ENCODE data around the gene TNFRSF8. TPM values are rescaled to one million over a fixed set of nuclear protein-coding genes. Genes with fewer than 3 reads are reported as not detected.

TNFRSF8 gene
- polyA plus RNA-seq, 1 of the 3 experiments (the other 2 are of a cell fraction): 0.07 TPM

DNA sequence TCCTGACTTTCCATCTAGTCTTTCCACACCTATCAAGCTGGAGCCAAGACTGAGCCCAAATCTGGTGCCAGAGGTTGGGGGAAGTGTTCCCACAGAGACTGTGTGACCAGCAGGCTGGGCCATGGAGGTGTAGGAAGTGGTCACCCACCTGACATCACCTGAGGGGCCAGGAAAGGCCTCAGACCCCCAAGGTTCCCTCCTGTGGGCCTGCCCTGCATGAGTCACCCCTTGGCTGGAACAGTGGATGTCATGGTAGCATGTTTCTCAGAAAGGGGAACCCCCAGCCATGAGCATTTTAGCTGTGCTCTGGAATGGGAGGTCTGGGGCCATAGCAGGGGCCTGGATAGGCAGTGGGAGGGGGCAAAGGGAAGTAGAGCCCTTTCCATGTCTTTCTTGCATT, 5.7 kb upstream of the TNFRSF8 start:
- Histone ChIP-seq H3K4me2 (no peak overlapping the region), H3K9me3 (no peaks in the 10 kb centered on the region), H3K36me3 (replicated peaks in 1 of 2; ENCODE audit: control insufficient read depth in 1 of 2, insufficient read depth in 2 of 2, low read length in 1 of 2) (no peaks in the 10 kb centered on the region), H2AFZ (ENCODE audit: low read depth) (no peak overlapping the region), H3K27me3 (ENCODE audit: insufficient read depth) (0 out of 2 replicates have a peak, but pooled peaks cover 10% of the 10 kb centered on the region), H3K4me3 (ENCODE audit: low read depth in 2 of 2, low read length in 1 of 2) (no peak overlapping the region), H3K9ac (no peak overlapping the region), H3F3A (replicated peaks; ENCODE audit: insufficient read depth) (no peaks in the 10 kb centered on the region), H4K20me1 (ENCODE audit: insufficient read depth) (no peaks in the 10 kb centered on the region), H3K27ac (ENCODE audit: low read depth in 2 of 2, low read length in 1 of 2) (no peak overlapping the region), H3K4me1 (ENCODE audit: control insufficient read depth in 1 of 2, insufficient read depth in 2 of 2, low read depth in 1 of 2, low read length in 1 of 2) (peaks cover 0 to 22% of the 10 kb centered on the region in 2 experiments; a peak in 2 of 4 replicates), H3K9me2 (no peaks in the 10 kb centered on the region), H3K79me2 (ENCODE audit: insufficient read depth) (no peaks in the 10 kb centered on the region)
- DNase-seq: no peak
- ChIA-PET POLR2A (no interaction called here), CTCF (interaction anchor here (1.0 to 1.1 kb wide), 3 partner anchors 20 to 145 kb away, joined by 3 to 4 read pairs (median 4); no protein-coding TSS in a partner anchor)
- no peak for TF ChIP-seq SMC3 (IDR thresholded peaks at IDR 0.05; ENCODE audit: low read depth, low read length)
- no peak for TF ChIP-seq EP300 (IDR thresholded peaks at IDR 0.05; ENCODE audit: borderline replicate concordance in 1 of 2, low read depth in 1 of 2, low read length in 1 of 2)
- no peak for TF ChIP-seq POLR2AphosphoS5 (IDR thresholded peaks at IDR 0.05; ENCODE audit: low read depth, low read length)
- TF ChIP-seq GABPA (IDR thresholded peaks at IDR 0.05; ENCODE audit: low read depth): no peak
- TF ChIP-seq CHD2 (IDR thresholded peaks at IDR 0.05; ENCODE audit: low read length, partially characterized antibody): no peak
- TF ChIP-seq RXRA (IDR thresholded peaks at IDR 0.05; ENCODE audit: borderline replicate concordance, low read depth): no peak
- TF ChIP-seq JUND (IDR thresholded peaks at IDR 0.05): no peak
- TF ChIP-seq, protein P1, sequence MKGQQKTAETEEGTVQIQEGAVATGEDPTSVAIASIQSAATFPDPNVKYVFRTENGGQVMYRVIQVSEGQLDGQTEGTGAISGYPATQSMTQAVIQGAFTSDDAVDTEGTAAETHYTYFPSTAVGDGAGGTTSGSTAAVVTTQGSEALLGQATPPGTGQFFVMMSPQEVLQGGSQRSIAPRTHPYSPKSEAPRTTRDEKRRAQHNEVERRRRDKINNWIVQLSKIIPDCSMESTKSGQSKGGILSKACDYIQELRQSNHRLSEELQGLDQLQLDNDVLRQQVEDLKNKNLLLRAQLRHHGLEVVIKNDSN (IDR thresholded peaks at IDR 0.05; ENCODE audit: borderline replicate concordance, low read depth): no peak
- no peak for TF ChIP-seq SIN3A (IDR thresholded peaks at IDR 0.05; ENCODE audit: borderline replicate concordance, low read depth, low read length)
- no peak for TF ChIP-seq FOSL2 (IDR thresholded peaks at IDR 0.05; ENCODE audit: borderline replicate concordance, low read depth)
- TF ChIP-seq FOXM1 (IDR thresholded peaks at IDR 0.05; ENCODE audit: low read depth): no peak
- no peak for TF ChIP-seq TEAD4 (IDR thresholded peaks at IDR 0.05; ENCODE audit: borderline replicate concordance, insufficient read depth)

DNA sequence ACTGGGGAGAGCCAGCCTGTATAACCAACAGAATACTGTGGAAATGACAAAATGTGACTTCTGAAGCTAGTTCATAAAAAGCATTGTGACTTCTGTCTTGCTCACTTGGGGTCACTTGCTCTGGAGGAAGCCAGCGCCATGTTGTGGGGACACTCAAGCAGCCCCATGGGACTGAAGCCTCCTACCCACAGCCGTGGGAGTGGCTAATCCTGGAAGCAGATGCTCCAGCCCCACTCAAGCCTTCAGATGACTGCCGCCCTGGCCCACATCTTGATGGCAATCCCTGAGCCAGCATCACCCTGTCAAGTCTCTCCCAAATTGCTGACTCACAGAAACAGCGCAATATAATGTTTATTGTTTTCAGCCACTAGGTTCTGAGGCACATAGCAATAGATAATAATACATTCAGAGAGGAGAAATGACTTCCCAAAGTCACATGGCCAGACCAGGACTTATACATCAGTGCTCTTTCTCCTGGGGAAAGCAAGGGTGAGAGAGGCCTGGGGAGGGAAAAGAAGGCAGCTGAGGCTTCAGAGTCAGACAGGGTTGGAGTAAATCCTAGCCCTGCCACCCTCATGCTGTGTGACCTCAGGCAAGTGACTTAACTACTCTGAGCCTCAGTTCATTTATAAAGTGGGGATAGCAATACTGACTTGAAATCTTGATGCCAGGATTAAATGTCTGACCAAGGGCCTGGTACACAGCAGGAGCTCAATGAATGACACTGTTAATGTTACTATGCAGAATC, 5.0 kb upstream of the TNFRSF8 start:
- no peaks in the 10 kb centered on the region for H4K20me1 ChIP-seq (ENCODE audit: insufficient read depth)
- POLR2A ChIA-PET: no interaction called here
- WGBS (ENCODE audit: low lambda C conversion rate): 75% methylated on average over 4 of the region's 4 CpGs
- TF ChIP-seq GABPA (IDR thresholded peaks at IDR 0.05; ENCODE audit: low read depth): no peak
- no peak for TF ChIP-seq GATA2 (CRISPR knock-in tag; IDR thresholded peaks at IDR 0.05)
- TF ChIP-seq, protein P2, sequence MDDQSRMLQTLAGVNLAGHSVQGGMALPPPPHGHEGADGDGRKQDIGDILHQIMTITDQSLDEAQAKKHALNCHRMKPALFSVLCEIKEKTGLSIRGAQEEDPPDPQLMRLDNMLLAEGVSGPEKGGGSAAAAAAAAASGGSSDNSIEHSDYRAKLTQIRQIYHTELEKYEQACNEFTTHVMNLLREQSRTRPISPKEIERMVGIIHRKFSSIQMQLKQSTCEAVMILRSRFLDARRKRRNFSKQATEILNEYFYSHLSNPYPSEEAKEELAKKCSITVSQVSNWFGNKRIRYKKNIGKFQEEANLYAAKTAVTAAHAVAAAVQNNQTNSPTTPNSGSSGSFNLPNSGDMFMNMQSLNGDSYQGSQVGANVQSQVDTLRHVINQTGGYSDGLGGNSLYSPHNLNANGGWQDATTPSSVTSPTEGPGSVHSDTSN (IDR thresholded peaks at IDR 0.05): no peak
- no peak for TF ChIP-seq SMC3 (IDR thresholded peaks at IDR 0.05; ENCODE audit: low read depth, low read length)
- TF ChIP-seq NFIC (IDR thresholded peaks at IDR 0.05; ENCODE audit: borderline replicate concordance): no peak
- no peak for TF ChIP-seq RFX5 (IDR thresholded peaks at IDR 0.05; ENCODE audit: low read length)
- TF ChIP-seq EZH2phosphoT487 (IDR thresholded peaks at IDR 0.05; ENCODE audit: borderline replicate concordance, low read depth): no peak
- no peak for TF ChIP-seq MEF2A (IDR thresholded peaks at IDR 0.05; ENCODE audit: borderline replicate concordance, low read depth)
- TF ChIP-seq TCF12 (IDR thresholded peaks at IDR 0.05): no peak
- TF ChIP-seq POLR2AphosphoS5 (IDR thresholded peaks at IDR 0.05; ENCODE audit: low read depth, low read length): no peak
- TF ChIP-seq TEAD4 (IDR thresholded peaks at IDR 0.05; ENCODE audit: borderline replicate concordance, insufficient read depth): no peak
- no peak for TF ChIP-seq FOXJ3 (CRISPR knock-in tag; IDR thresholded peaks at IDR 0.05)
- TF ChIP-seq FOSL2 (IDR thresholded peaks at IDR 0.05; ENCODE audit: borderline replicate concordance, low read depth): no peak
- TF ChIP-seq, protein P3, sequence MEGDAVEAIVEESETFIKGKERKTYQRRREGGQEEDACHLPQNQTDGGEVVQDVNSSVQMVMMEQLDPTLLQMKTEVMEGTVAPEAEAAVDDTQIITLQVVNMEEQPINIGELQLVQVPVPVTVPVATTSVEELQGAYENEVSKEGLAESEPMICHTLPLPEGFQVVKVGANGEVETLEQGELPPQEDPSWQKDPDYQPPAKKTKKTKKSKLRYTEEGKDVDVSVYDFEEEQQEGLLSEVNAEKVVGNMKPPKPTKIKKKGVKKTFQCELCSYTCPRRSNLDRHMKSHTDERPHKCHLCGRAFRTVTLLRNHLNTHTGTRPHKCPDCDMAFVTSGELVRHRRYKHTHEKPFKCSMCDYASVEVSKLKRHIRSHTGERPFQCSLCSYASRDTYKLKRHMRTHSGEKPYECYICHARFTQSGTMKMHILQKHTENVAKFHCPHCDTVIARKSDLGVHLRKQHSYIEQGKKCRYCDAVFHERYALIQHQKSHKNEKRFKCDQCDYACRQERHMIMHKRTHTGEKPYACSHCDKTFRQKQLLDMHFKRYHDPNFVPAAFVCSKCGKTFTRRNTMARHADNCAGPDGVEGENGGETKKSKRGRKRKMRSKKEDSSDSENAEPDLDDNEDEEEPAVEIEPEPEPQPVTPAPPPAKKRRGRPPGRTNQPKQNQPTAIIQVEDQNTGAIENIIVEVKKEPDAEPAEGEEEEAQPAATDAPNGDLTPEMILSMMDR (IDR thresholded peaks at IDR 0.05): no peak
- no peak for TF ChIP-seq EP300 (IDR thresholded peaks at IDR 0.05; ENCODE audit: borderline replicate concordance in 1 of 2, low read depth in 1 of 2, low read length in 1 of 2)
- TF ChIP-seq, protein P1 (IDR thresholded peaks at IDR 0.05; ENCODE audit: borderline replicate concordance, low read depth): no peak
- TF ChIP-seq, protein P4, sequence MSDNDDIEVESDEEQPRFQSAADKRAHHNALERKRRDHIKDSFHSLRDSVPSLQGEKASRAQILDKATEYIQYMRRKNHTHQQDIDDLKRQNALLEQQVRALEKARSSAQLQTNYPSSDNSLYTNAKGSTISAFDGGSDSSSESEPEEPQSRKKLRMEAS (IDR thresholded peaks at IDR 0.05; ENCODE audit: low read depth): no peak
- TF ChIP-seq RCOR1 (IDR thresholded peaks at IDR 0.05; ENCODE audit: low read length): no peak

More for the DNA sequence above, 5.0 kb upstream of the TNFRSF8 start:
- no peaks in the 10 kb centered on the region for H3K36me3 ChIP-seq (replicated peaks in 1 of 2; ENCODE audit: control insufficient read depth in 1 of 2, insufficient read depth in 2 of 2, low read length in 1 of 2)
- no peak overlapping the region for H3K4me3 ChIP-seq (ENCODE audit: low read depth in 2 of 2, low read length in 1 of 2)
- H3K27me3 ChIP-seq (ENCODE audit: insufficient read depth): peaks cover 15% of the 10 kb centered on the region
- CTCF ChIA-PET: interaction anchor here (1.0 to 1.4 kb wide), 2 partner anchors 21 to 23 kb away, joined by 3 to 4 read pairs; no protein-coding TSS in a partner anchor
- peaks cover 1 to 20% of the 10 kb centered on the region in 2 experiments; a peak in 2 of 4 replicates for H3K4me1 ChIP-seq (ENCODE audit: control insufficient read depth in 1 of 2, insufficient read depth in 2 of 2, low read depth in 1 of 2, low read length in 1 of 2)
- H3K9me3 ChIP-seq: no peaks in the 10 kb centered on the region
- H2AFZ ChIP-seq (ENCODE audit: low read depth): no peak overlapping the region
- no peak overlapping the region for H3K27ac ChIP-seq (ENCODE audit: low read depth in 2 of 2, low read length in 1 of 2)
- no peak for DNase-seq
- H3K79me2 ChIP-seq (ENCODE audit: insufficient read depth): no peaks in the 10 kb centered on the region
- H3K9ac ChIP-seq: no peak overlapping the region
- no peaks in the 10 kb centered on the region for H3K9me2 ChIP-seq
- no peak overlapping the region for H3K4me2 ChIP-seq
- H3F3A ChIP-seq (replicated peaks; ENCODE audit: insufficient read depth): no peaks in the 10 kb centered on the region
